ENCODE data around the gene SHB.

SHB gene

GRCh38 chr9:37999588-38000189 is 69.3 kb downstream of the SHB start:
- Histone ChIP-seq H3K4me3 (ENCODE audit: low read depth, low read length) (no peak overlapping the region), H3K36me3 (ENCODE audit: control insufficient read depth, insufficient read depth, low read length) (peaks cover 2% of the 10 kb centered on the region; the same call in 1 of the 2 replicates), H3K27me3 (ENCODE audit: control insufficient read depth, insufficient read depth, low read length) (no peaks in the 10 kb centered on the region), H3K9me3 (ENCODE audit: control insufficient read depth, insufficient read depth, low read depth, low read length) (no peaks in the 10 kb centered on the region), H3K9ac (ENCODE audit: low read length) (no peak overlapping the region), H3K27ac (ENCODE audit: low read depth, low read length) (no peak overlapping the region), H3K4me1 (ENCODE audit: control insufficient read depth, insufficient read depth, low read length) (peaks cover 29% of the 10 kb centered on the region; the same call in 1 of the 2 replicates)

GRCh38 chr9:37998881-37999587 is 70.0 kb downstream of the SHB start:
- Histone ChIP-seq H3K36me3 (ENCODE audit: control insufficient read depth, insufficient read depth, low read length) (no peaks in the 10 kb centered on the region), H3K27me3 (ENCODE audit: control insufficient read depth, insufficient read depth, low read length) (no peaks in the 10 kb centered on the region), H3K9me3 (ENCODE audit: control insufficient read depth, insufficient read depth, low read depth, low read length) (no peaks in the 10 kb centered on the region), H3K4me3 (ENCODE audit: low read depth, low read length) (no peak overlapping the region), H3K4me1 (ENCODE audit: control insufficient read depth, insufficient read depth, low read length) (peaks cover 29% of the 10 kb centered on the region; the same call in 1 of the 2 replicates), H3K27ac (ENCODE audit: low read depth, low read length) (no peak overlapping the region), H3K9ac (ENCODE audit: low read length) (no peak overlapping the region)

- Histone ChIP-seq H3K4me1 (ENCODE audit: control insufficient read depth, insufficient read depth, low read length) (peaks cover 29% of the 10 kb centered on the region; the same call in 1 of the 2 replicates), H3K27ac (ENCODE audit: low read depth, low read length) (no peak overlapping the region)
These were observed 71.2 kb downstream of the SHB start for GRCh38 chr9:37997636-37998374.

GRCh38 chr9:37996819-37997217 is 72.2 kb downstream of the SHB start:
- H3K36me3 ChIP-seq (ENCODE audit: control insufficient read depth, insufficient read depth, low read length): no peaks in the 10 kb centered on the region
- H3K9me3 ChIP-seq (ENCODE audit: control insufficient read depth, insufficient read depth, low read depth, low read length): no peaks in the 10 kb centered on the region
- peaks cover 29% of the 10 kb centered on the region; the same call in 1 of the 2 replicates for H3K4me1 ChIP-seq (ENCODE audit: control insufficient read depth, insufficient read depth, low read length)
- H3K27me3 ChIP-seq (ENCODE audit: control insufficient read depth, insufficient read depth, low read length): no peaks in the 10 kb centered on the region
- H3K27ac ChIP-seq (ENCODE audit: low read depth, low read length): no peak overlapping the region
- no peak overlapping the region for H3K4me3 ChIP-seq (ENCODE audit: low read depth, low read length)
- H3K9ac ChIP-seq (ENCODE audit: low read length): no peak overlapping the region

More at GRCh38 chr9:37997636-37998374, 71.2 kb downstream of the SHB start:
- H3K36me3 ChIP-seq (ENCODE audit: control insufficient read depth, insufficient read depth, low read length): no peaks in the 10 kb centered on the region
- no peak overlapping the region for H3K4me3 ChIP-seq (ENCODE audit: low read depth, low read length)
- H3K9me3 ChIP-seq (ENCODE audit: control insufficient read depth, insufficient read depth, low read depth, low read length): no peaks in the 10 kb centered on the region
- no peaks in the 10 kb centered on the region for H3K27me3 ChIP-seq (ENCODE audit: control insufficient read depth, insufficient read depth, low read length)
- H3K9ac ChIP-seq (ENCODE audit: low read length): no peak overlapping the region

GRCh38 chr9:37995961-37996818 is 72.8 kb downstream of the SHB start:
- no peaks in the 10 kb centered on the region for H3K27me3 ChIP-seq (ENCODE audit: control insufficient read depth, insufficient read depth, low read length)
- no peak overlapping the region for H3K9ac ChIP-seq (ENCODE audit: low read length)
- no peak overlapping the region for H3K27ac ChIP-seq (ENCODE audit: low read depth, low read length)
- peaks cover 26% of the 10 kb centered on the region; the same call in 1 of the 2 replicates for H3K4me1 ChIP-seq (ENCODE audit: control insufficient read depth, insufficient read depth, low read length)
- H3K9me3 ChIP-seq (ENCODE audit: control insufficient read depth, insufficient read depth, low read depth, low read length): no peaks in the 10 kb centered on the region
- H3K4me3 ChIP-seq (ENCODE audit: low read depth, low read length): no peak overlapping the region
- no peaks in the 10 kb centered on the region for H3K36me3 ChIP-seq (ENCODE audit: control insufficient read depth, insufficient read depth, low read length)

GRCh38 chr9:37995348-37995737 is 73.7 kb downstream of the SHB start:
- H3K9ac ChIP-seq (ENCODE audit: low read length): no peak overlapping the region
- H3K36me3 ChIP-seq (ENCODE audit: control insufficient read depth, insufficient read depth, low read length): peaks cover 4% of the 10 kb centered on the region; the same call in 1 of the 2 replicates
- H3K27me3 ChIP-seq (ENCODE audit: control insufficient read depth, insufficient read depth, low read length): no peaks in the 10 kb centered on the region
- no peak overlapping the region for H3K27ac ChIP-seq (ENCODE audit: low read depth, low read length)
- H3K9me3 ChIP-seq (ENCODE audit: control insufficient read depth, insufficient read depth, low read depth, low read length): no peaks in the 10 kb centered on the region
- H3K4me3 ChIP-seq (ENCODE audit: low read depth, low read length): no peak overlapping the region
- H3K4me1 ChIP-seq (ENCODE audit: control insufficient read depth, insufficient read depth, low read length): peaks cover 23% of the 10 kb centered on the region; the same call in 1 of the 2 replicates

- Histone ChIP-seq H3K9me3 (ENCODE audit: control insufficient read depth, insufficient read depth, low read depth, low read length) (no peaks in the 10 kb centered on the region), H3K4me3 (ENCODE audit: low read depth, low read length) (no peak overlapping the region), H3K9ac (ENCODE audit: low read length) (no peak overlapping the region), H3K27ac (ENCODE audit: low read depth, low read length) (no peak overlapping the region), H3K27me3 (ENCODE audit: control insufficient read depth, insufficient read depth, low read length) (no peaks in the 10 kb centered on the region), H3K4me1 (ENCODE audit: control insufficient read depth, insufficient read depth, low read length) (peaks cover 18% of the 10 kb centered on the region; the same call in 1 of the 2 replicates), H3K36me3 (ENCODE audit: control insufficient read depth, insufficient read depth, low read length) (peaks cover 4% of the 10 kb centered on the region; the same call in 1 of the 2 replicates)
These were observed 74.2 kb downstream of the SHB start for GRCh38 chr9:37994639-37995347.

GRCh38 chr9:37992924-37993349 is 76.1 kb downstream of the SHB start:
- H3K27ac ChIP-seq (ENCODE audit: low read depth, low read length): no peak overlapping the region
- no peaks in the 10 kb centered on the region for H3K27me3 ChIP-seq (ENCODE audit: control insufficient read depth, insufficient read depth, low read length)
- peaks cover 4% of the 10 kb centered on the region; the same call in 1 of the 2 replicates for H3K36me3 ChIP-seq (ENCODE audit: control insufficient read depth, insufficient read depth, low read length)
- H3K4me1 ChIP-seq (ENCODE audit: control insufficient read depth, insufficient read depth, low read length): peaks cover 4% of the 10 kb centered on the region; the same call in 1 of the 2 replicates
- H3K9ac ChIP-seq (ENCODE audit: low read length): no peak overlapping the region
- H3K4me3 ChIP-seq (ENCODE audit: low read depth, low read length): no peak overlapping the region
- H3K9me3 ChIP-seq (ENCODE audit: control insufficient read depth, insufficient read depth, low read depth, low read length): no peaks in the 10 kb centered on the region

- Histone ChIP-seq H3K9ac (ENCODE audit: low read length) (no peak overlapping the region), H3K27me3 (ENCODE audit: control insufficient read depth, insufficient read depth, low read length) (no peaks in the 10 kb centered on the region), H3K27ac (ENCODE audit: low read depth, low read length) (no peak overlapping the region), H3K36me3 (ENCODE audit: control insufficient read depth, insufficient read depth, low read length) (peaks cover 4% of the 10 kb centered on the region; the same call in 1 of the 2 replicates), H3K9me3 (ENCODE audit: control insufficient read depth, insufficient read depth, low read depth, low read length) (no peaks in the 10 kb centered on the region), H3K4me1 (ENCODE audit: control insufficient read depth, insufficient read depth, low read length) (no peaks in the 10 kb centered on the region; the same call in 1 of the 2 replicates), H3K4me3 (ENCODE audit: low read depth, low read length) (no peak overlapping the region)
These were observed 78.5 kb downstream of the SHB start for GRCh38 chr9:37990404-37991015.
